IMR-90 (cell line): Measurements from ENCODE around the gene ATP5F1D. TPM values are rescaled to one million over a fixed set of nuclear protein-coding genes. Genes with fewer than 3 reads are reported as not detected.
"Not testable (repeated sequence)": the region's sequence is repeated elsewhere in the genome, so short reads cannot be mapped to it uniquely, and the experiment has no call there.

Experiments used
- ATAC-seq: fragments of 200-7000 bp; cut with Tn5 transposase; 2 replicates; pipeline ENCODE4 v1.9.1; 2020; ENCODE audit warnings: low read depth, mild to moderate bottlenecking, moderate library complexity
- BruUV-seq: library from RNA; stranded (reverse); fragments of 400-500 nt; replicated peaks from 2 replicates; lab custom pipeline; 2021; lab: Mats Ljungman, UMichigan
- CTCF ChIA-PET: fragments of 300-600 bp; formaldehyde crosslinking; extraction: SDS; loops from one replicate; lab custom pipeline; 2021; ENCODE audit warnings: antibody characterized with exemption; lab: Yijun Ruan, JAX
- POLR2A ChIA-PET: fragments of 300-600 bp; sonication (Branson Sonifier 250); formaldehyde crosslinking; loops from one replicate; lab custom pipeline; 2022; ENCODE audit warnings: antibody characterized with exemption; ENCODE audit not compliant: unreplicated experiment; lab: Charles Lee
- DNase-seq: peaks from one replicate; pipeline ENCODE4 v3.0.0; 2013
- H2AFZ ChIP-seq: replicated peaks from 2 replicates; pipeline ENCODE3; 2013; ENCODE audit warnings: low read length, mild to moderate bottlenecking; ENCODE audit not compliant: poor library complexity
- H2AK5ac ChIP-seq: 2 replicates; pipeline ENCODE4 v1.6.1; 2013; ENCODE audit warnings: low read depth, low read length, inconsistent platforms
- H2AK9ac ChIP-seq: replicated peaks from 2 replicates; pipeline ENCODE3; 2013; ENCODE audit warnings: mild to moderate bottlenecking, low read depth, low read length, moderate library complexity; ENCODE audit not compliant: poor library complexity
- H2BK120ac ChIP-seq: 2 replicates; pipeline ENCODE4 v1.6.1; 2013; ENCODE audit warnings: low read depth, low read length, inconsistent platforms
- H2BK15ac ChIP-seq: 3 replicates; pipeline ENCODE4 v1.6.1; 2013; ENCODE audit warnings: low read depth, low read length, inconsistent platforms
- H2BK20ac ChIP-seq: 2 replicates; pipeline ENCODE4 v1.6.1; 2013; ENCODE audit warnings: low read depth, mild to moderate bottlenecking, inconsistent platforms, low read length, moderate library complexity
- H2BK5ac ChIP-seq: 2 replicates; pipeline ENCODE4 v1.6.1; 2013; ENCODE audit warnings: mild to moderate bottlenecking, low read depth, low read length, inconsistent platforms; ENCODE audit not compliant: poor library complexity, severe bottlenecking
- H3K14ac ChIP-seq: replicated peaks from 2 replicates; pipeline ENCODE4 v1.6.1; 2013; ENCODE audit warnings: low read depth, low read length, inconsistent platforms
- H3K18ac ChIP-seq: 2 replicates; pipeline ENCODE4 v1.6.1; 2013; ENCODE audit warnings: low read depth, low read length, control low read depth
- H3K23ac ChIP-seq: 2 replicates; pipeline ENCODE4 v1.6.1; 2013; ENCODE audit warnings: low read depth, low read length, inconsistent platforms
- H3K27ac ChIP-seq: 2 replicates; pipeline ENCODE4 v1.5.1; 2013; ENCODE audit warnings: mild to moderate bottlenecking, control low read depth, low read length; ENCODE audit not compliant: insufficient read depth
- H3K27me3 ChIP-seq: 2 replicates; pipeline ENCODE4 v1.6.1; 2013; ENCODE audit warnings: low read length; ENCODE audit not compliant: control insufficient read depth, insufficient read depth
- H3K36me3 ChIP-seq: 2 replicates; pipeline ENCODE4 v1.6.1; 2013; ENCODE audit warnings: low read length, mixed read lengths; ENCODE audit not compliant: control insufficient read depth, insufficient read depth
- H3K4ac ChIP-seq: 2 replicates; pipeline ENCODE4 v1.6.1; 2013; ENCODE audit warnings: low read depth, low read length, inconsistent platforms
- H3K4me1 ChIP-seq: 2 replicates; pipeline ENCODE4 v1.6.1; 2013; ENCODE audit warnings: low read length, mixed read lengths; ENCODE audit not compliant: control insufficient read depth, insufficient read depth
- H3K4me2 ChIP-seq: 2 replicates; pipeline ENCODE4 v1.6.1; 2013; ENCODE audit warnings: low read depth, mild to moderate bottlenecking, control low read depth, low read length, moderate library complexity
- H3K4me3 ChIP-seq: 2 replicates; pipeline ENCODE4 v1.5.1; 2013; ENCODE audit warnings: low read depth, mild to moderate bottlenecking, control low read depth, low read length, moderate library complexity; ENCODE audit not compliant: insufficient read depth
- H3K56ac ChIP-seq: 2 replicates; pipeline ENCODE4 v1.6.1; 2013; ENCODE audit warnings: low read length, inconsistent platforms; ENCODE audit not compliant: insufficient read depth; ENCODE audit errors: extremely low read depth
- H3K79me1 ChIP-seq, 2 experiments: 2 replicates each; pipeline ENCODE4 v1.6.1; 2013; ENCODE audit warnings: low read length in 2 of 2, inconsistent platforms in 1 of 2, low read depth in 1 of 2
- H3K9ac ChIP-seq: 2 replicates; pipeline ENCODE4 v1.6.1; 2013; ENCODE audit warnings: low read depth, low read length, control low read depth
- H3K9me1 ChIP-seq: 2 replicates; pipeline ENCODE4 v1.6.1; 2013; ENCODE audit warnings: low read length, inconsistent platforms; ENCODE audit not compliant: insufficient read depth
- H3K9me3 ChIP-seq: 2 replicates; pipeline ENCODE4 v1.6.1; 2013; ENCODE audit warnings: low read length; ENCODE audit not compliant: control insufficient read depth, insufficient read depth
- H4K20me1 ChIP-seq: 2 replicates; pipeline ENCODE4 v1.6.1; 2013; ENCODE audit warnings: low read length, inconsistent platforms; ENCODE audit not compliant: insufficient read depth
- H4K5ac ChIP-seq: 2 replicates; pipeline ENCODE4 v1.6.1; 2013; ENCODE audit warnings: mild to moderate bottlenecking, low read depth, low read length, control low read depth
- H4K8ac ChIP-seq, 2 experiments: 2 replicates each; pipeline ENCODE4 v1.6.1; 2013; ENCODE audit warnings: low read depth in 2 of 2, low read length in 2 of 2, control low read depth in 1 of 2, inconsistent platforms in 1 of 2
- H4K91ac ChIP-seq: 2 replicates; pipeline ENCODE4 v1.6.1; 2013; ENCODE audit warnings: low read depth, low read length, inconsistent platforms; ENCODE audit not compliant: insufficient read depth
- WGBS, 2 experiments: methylation state at CpG; one replicate each; pipeline versions ENCODE4 v1.1.5 to v1.1.7; 2013; ENCODE audit warnings: missing lambda C conversion rate in 2 of 2; ENCODE audit not compliant: insufficient read length in 1 of 2; ENCODE audit errors: extremely low coverage in 2 of 2; 5-methylcytosine and 5-hydroxymethylcytosine counted together
- dilution Hi-C: fragments of 300-500 bp; cut with HindIII; formaldehyde crosslinking; loops from one replicate; pipeline ENCODE4 v1.14.3; 2018; ENCODE audit warnings: low sequenced_read_pairs; ENCODE audit not compliant: unreplicated experiment
- in situ Hi-C: fragments of 300-500 bp; cut with MboI; formaldehyde crosslinking; loops from 3 replicates; pipeline ENCODE4 v1.14.3; 2019; ENCODE audit warnings: low sequenced_read_pairs, inconsistent platforms, mixed read lengths
- intact Hi-C: fragments of 100-400 bp; cut with micrococcal nuclease; formaldehyde crosslinking; loops from 2 replicates; pipeline ENCODE4 v1.10.0; 2022
- polyA plus RNA-seq, 3 experiments: library from polyadenylated mRNA; depleted of rRNA; stranded (reverse); fragments of >200 nt; gene quantifications; 2 replicates each; pipeline ENCODE4 v1.2.3, GENCODE V29; 2012; ENCODE audit warnings: low replicate concordance in 1 of 3
- total RNA-seq: library from RNA; depleted of rRNA; stranded (reverse); fragments of >200 nt; gene quantifications from 2 replicates; pipeline ENCODE4 v1.2.3, GENCODE V29; 2012

Gene ATP5F1D
- total and polyA plus RNA-seq, 2 of the 4 experiments (the other 2 are of a cell fraction): 7.3 to 140 TPM

- peak overlapping the region; percentile 78 for H2AK9ac ChIP-seq
- H2AFZ ChIP-seq: peak overlapping the region; percentile 51
- WGBS, 2 experiments: 87% methylated on average over 9 of the region's 27 CpGs; no CpG with 5 or more reads in 1 of the 2 experiments
- peaks cover 41% of the 10 kb centered on the region for H4K20me1 ChIP-seq
- BruUV-seq, ATAC-seq, H2BK5ac ChIP-seq, H3K14ac ChIP-seq, H3K23ac ChIP-seq, H2BK120ac ChIP-seq, in situ Hi-C loops, H2BK20ac ChIP-seq, H3K4me2 ChIP-seq, H4K91ac ChIP-seq, H3K4me3 ChIP-seq, H3K9me1 ChIP-seq, H3K9me3 ChIP-seq, H3K36me3 ChIP-seq, H4K8ac ChIP-seq, H4K5ac ChIP-seq, H3K9ac ChIP-seq, DNase-seq, H3K4ac ChIP-seq, dilution Hi-C loops, H2BK15ac ChIP-seq, H3K56ac ChIP-seq, H3K27me3 ChIP-seq, H3K18ac ChIP-seq, intact Hi-C loops, H3K27ac ChIP-seq: not testable (repeated sequence)
- ChIA-PET CTCF (interaction anchor here (0.9 kb wide), 1 partner anchor 20 kb away, joined by 4 read pairs; no protein-coding TSS in a partner anchor), POLR2A (interaction anchor here (4.2 kb wide), 1 partner anchor 23 kb away, joined by 62 read pairs; the partner anchor contains the start of gene CIRBP)
- H2AK5ac ChIP-seq: peak overlapping the region; percentile 65
- H3K79me1 ChIP-seq: peaks cover 4 to 54% of the 10 kb centered on the region in 2 experiments; a peak in 2 of 4 replicates
- peaks cover 19% of the 10 kb centered on the region for H3K4me1 ChIP-seq
Observed at GRCh38 chr19:1246265-1247087, 4.9 kb downstream of the ATP5F1D start.
